HepG2 (cell line): Measurements from ENCODE around the gene SLC7A8. TPM values are rescaled to one million over a fixed set of nuclear protein-coding genes. Genes with fewer than 3 reads are reported as not detected.
A peak's percentile ranks its signal among the peaks of the same experiment; 100 is the strongest.

Source experiments
- ATF6 ChIP-seq: sonication (generic); formaldehyde crosslinking; conservative IDR thresholded peaks from 2 replicates; pipeline ENCODE4 v1.4.0; 2020; ENCODE audit warnings: missing genetic modification reagents
- CEBPB ChIP-seq: IDR thresholded peaks from 2 replicates; pipeline ENCODE4 v1.6.1; 2011; ENCODE audit warnings: low read depth, low read length, improper control_type of control experiment, borderline replicate concordance
- CEBPG ChIP-seq: IDR thresholded peaks from 2 replicates; pipeline ENCODE4 v1.6.1; 2016
- DMAP1 ChIP-seq: IDR thresholded peaks from 2 replicates; pipeline ENCODE4 v1.6.1; 2016
- EEA1 ChIP-seq: sonication (generic); formaldehyde crosslinking; IDR thresholded peaks from 2 replicates; pipeline ENCODE4 v1.5.1; 2020; ENCODE audit warnings: mild to moderate bottlenecking, missing genetic modification reagents, borderline replicate concordance
- ETV6 ChIP-seq: sonication (generic); formaldehyde crosslinking; conservative IDR thresholded peaks from 2 replicates; pipeline ENCODE4 v1.4.0; 2020; ENCODE audit warnings: missing genetic modification reagents
- FOXP1 ChIP-seq, 2 experiments: fragments of 450-650 bp in 1 of 2; IDR thresholded peaks; 2 replicates each; pipeline ENCODE4 v1.6.1; 2017 to 2018; ENCODE audit warnings: antibody characterized with exemption in 1 of 2
- HMGXB3 ChIP-seq: sonication (generic); formaldehyde crosslinking; IDR thresholded peaks from 2 replicates; pipeline ENCODE4 v1.4.0; 2020; ENCODE audit warnings: missing genetic modification reagents, borderline replicate concordance
- KDM6A ChIP-seq: IDR thresholded peaks from 2 replicates; pipeline ENCODE4 v1.6.1; 2016; ENCODE audit warnings: low read depth
- SKI ChIP-seq: fragments of 450-650 bp; IDR thresholded peaks from one replicate; pipeline ENCODE4 v1.6.1; 2018; ENCODE audit warnings: mild to moderate bottlenecking; ENCODE audit not compliant: partially characterized antibody
- SMAD3 ChIP-seq: sonication (generic); formaldehyde crosslinking; IDR thresholded peaks from 2 replicates; pipeline ENCODE4 v1.4.0; 2020; ENCODE audit warnings: missing genetic modification reagents
- SPEN ChIP-seq: sonication (generic); formaldehyde crosslinking; IDR thresholded peaks from 2 replicates; pipeline ENCODE4 v1.5.1; 2020; ENCODE audit warnings: low read depth, mild to moderate bottlenecking, missing genetic modification reagents
- ZBTB4 ChIP-seq: sonication (generic); formaldehyde crosslinking; IDR thresholded peaks from 2 replicates; pipeline ENCODE4 v1.4.0; 2020; ENCODE audit warnings: missing genetic modification reagents, mild to moderate bottlenecking, borderline replicate concordance
- ZNF7 ChIP-seq: IDR thresholded peaks from 2 replicates; pipeline ENCODE4 v1.6.1; 2016; ENCODE audit warnings: missing biosample characterization, missing genetic modification reagents
- ZNF775 ChIP-seq: sonication (generic); formaldehyde crosslinking; IDR thresholded peaks from 2 replicates; pipeline ENCODE4 v1.4.0; 2020; ENCODE audit warnings: missing genetic modification reagents, mild to moderate bottlenecking, moderate library complexity, borderline replicate concordance
- polyA plus RNA-seq, 8 experiments: library from polyadenylated mRNA; depleted of rRNA in 3 of 8; stranded (reverse) in 7 of 8; unstranded in 1 of 8; fragments of >200 nt; fragmentation: Illumina TruSeq in 4 of 8; extraction: Trizol in 4 of 8; gene quantifications; 2 replicates each; pipeline versions ENCODE4 v1.2.1 to v1.2.3, GENCODE V29; 2011 to 2016; ENCODE audit warnings: low read depth in 4 of 8, missing spikeins in 1 of 8, mixed read lengths in 1 of 8; ENCODE audit not compliant: insufficient read depth in 1 of 8
- total RNA-seq, 5 experiments: library from RNA; depleted of rRNA; stranded (reverse); fragments of >200 nt; fragmentation: Illumina TruSeq; extraction: Trizol; gene quantifications; 2 replicates each; pipeline ENCODE4 v1.2.3, GENCODE V29; 2016; ENCODE audit warnings: low read depth in 1 of 5
- TF ChIP-seq, protein P1 (sequence below): sonication (generic); formaldehyde crosslinking; IDR thresholded peaks from 2 replicates; pipeline ENCODE4 v1.4.0; 2020; ENCODE audit warnings: missing genetic modification reagents, borderline replicate concordance

The SLC7A8 gene
- total and polyA plus RNA-seq, 2 of the 13 experiments (the other 11 are each of a cell fraction or from before 2014, with no cell fraction given), result 0.25 TPM; not detected in 1

GRCh38 chr14:23120541-23121251 is 62.8 kb downstream of the SLC7A8 start (continued):
- TF ChIP-seq ZBTB4 (CRISPR knock-in tag), result no peak
- no peak for TF ChIP-seq KDM6A (CRISPR knock-in tag)
- TF ChIP-seq ATF6, result 0 out of 2 replicates have a peak, but pooled peaks have one; percentile 86
- peak; percentile 97 for TF ChIP-seq SMAD3 (CRISPR knock-in tag)
- TF ChIP-seq SPEN, result peak; percentile 89
- TF ChIP-seq EEA1 (CRISPR knock-in tag), result no peak
- TF ChIP-seq ZNF775 (CRISPR knock-in tag), result no peak
- no peak for TF ChIP-seq ZNF7 (CRISPR knock-in tag)
- TF ChIP-seq HMGXB3 (CRISPR knock-in tag), result peak; percentile 87; the same call in 1 of the 2 replicates
- no peak for TF ChIP-seq FOXP1 (IDR thresholded peaks at IDR 0.05)
- peak; percentile 19; the same call in 1 of the 2 replicates for TF ChIP-seq FOXP1 (CRISPR knock-in tag; IDR thresholded peaks at IDR 0.05)
- TF ChIP-seq DMAP1 (CRISPR knock-in tag), result no peak
- TF ChIP-seq CEBPG (CRISPR knock-in tag), result peak; percentile 69
- no peak for TF ChIP-seq SKI
- no peak for TF ChIP-seq CEBPB
- TF ChIP-seq ETV6 (CRISPR knock-in tag), result peak; percentile 96
- TF ChIP-seq, protein P1, sequence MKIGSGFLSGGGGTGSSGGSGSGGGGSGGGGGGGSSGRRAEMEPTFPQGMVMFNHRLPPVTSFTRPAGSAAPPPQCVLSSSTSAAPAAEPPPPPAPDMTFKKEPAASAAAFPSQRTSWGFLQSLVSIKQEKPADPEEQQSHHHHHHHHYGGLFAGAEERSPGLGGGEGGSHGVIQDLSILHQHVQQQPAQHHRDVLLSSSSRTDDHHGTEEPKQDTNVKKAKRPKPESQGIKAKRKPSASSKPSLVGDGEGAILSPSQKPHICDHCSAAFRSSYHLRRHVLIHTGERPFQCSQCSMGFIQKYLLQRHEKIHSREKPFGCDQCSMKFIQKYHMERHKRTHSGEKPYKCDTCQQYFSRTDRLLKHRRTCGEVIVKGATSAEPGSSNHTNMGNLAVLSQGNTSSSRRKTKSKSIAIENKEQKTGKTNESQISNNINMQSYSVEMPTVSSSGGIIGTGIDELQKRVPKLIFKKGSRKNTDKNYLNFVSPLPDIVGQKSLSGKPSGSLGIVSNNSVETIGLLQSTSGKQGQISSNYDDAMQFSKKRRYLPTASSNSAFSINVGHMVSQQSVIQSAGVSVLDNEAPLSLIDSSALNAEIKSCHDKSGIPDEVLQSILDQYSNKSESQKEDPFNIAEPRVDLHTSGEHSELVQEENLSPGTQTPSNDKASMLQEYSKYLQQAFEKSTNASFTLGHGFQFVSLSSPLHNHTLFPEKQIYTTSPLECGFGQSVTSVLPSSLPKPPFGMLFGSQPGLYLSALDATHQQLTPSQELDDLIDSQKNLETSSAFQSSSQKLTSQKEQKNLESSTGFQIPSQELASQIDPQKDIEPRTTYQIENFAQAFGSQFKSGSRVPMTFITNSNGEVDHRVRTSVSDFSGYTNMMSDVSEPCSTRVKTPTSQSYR (CRISPR knock-in tag), result no peak; the same call in 1 of the 2 replicates
- TF ChIP-seq, all 625 proteins: peak for 252
